Measurements from ENCODE around the gene PCDHGB7. TPM values are rescaled to one million over a fixed set of nuclear protein-coding genes. Genes with fewer than 3 reads are reported as not detected.

The PCDHGB7 gene
- polyA plus RNA-seq, 1 of the 3 experiments (the other 2 are of a cell fraction): 19.1 TPM

- no peak for TF ChIP-seq PBX3 (IDR thresholded peaks at IDR 0.05)
- TF ChIP-seq MXI1 (IDR thresholded peaks at IDR 0.05; ENCODE audit: low read depth, low read length): no peak
- TF ChIP-seq GATA2 (CRISPR knock-in tag; IDR thresholded peaks at IDR 0.05): no peak
- TF ChIP-seq NFIC (IDR thresholded peaks at IDR 0.05; ENCODE audit: borderline replicate concordance): no peak
- TF ChIP-seq ELF1 (IDR thresholded peaks at IDR 0.05): no peak
- no peak for TF ChIP-seq USF1 (IDR thresholded peaks at IDR 0.05; ENCODE audit: borderline replicate concordance, low read depth)
- no peak for TF ChIP-seq ZBTB33 (IDR thresholded peaks at IDR 0.05; ENCODE audit: borderline replicate concordance, low read depth)
These were observed 47.3 kb upstream of the PCDHGB7 start, which contains the start of gene PCDHGB3 (continued) for GRCh38 chr5:141369994-141370848.

- H3K27ac ChIP-seq (ENCODE audit: low read depth in 2 of 2, low read length in 1 of 2): no peak overlapping the region
- H4K20me1 ChIP-seq (ENCODE audit: insufficient read depth): no peaks in the 10 kb centered on the region
- H3K9me3 ChIP-seq: peaks cover 7% of the 10 kb centered on the region
- no peaks in the 10 kb centered on the region for H3F3A ChIP-seq (replicated peaks; ENCODE audit: insufficient read depth)
- H3K9ac ChIP-seq: no peak overlapping the region
- POLR2A ChIA-PET: no interaction called here
- CTCF ChIA-PET: interaction anchor here (0.7 to 2.8 kb wide), 6 partner anchors 11 to 192 kb away, joined by 3 to 11 read pairs (median 4); partner anchors contain the start of gene TAF7
- no peak overlapping the region for H3K4me2 ChIP-seq
- no peak overlapping the region; a peak in 1 of 4 replicates for H3K4me3 ChIP-seq (ENCODE audit: low read depth in 2 of 2, low read length in 1 of 2)
- H3K27me3 ChIP-seq (ENCODE audit: insufficient read depth): no peaks in the 10 kb centered on the region
- no peaks in the 10 kb centered on the region for H3K9me2 ChIP-seq
- TF ChIP-seq JUND (IDR thresholded peaks at IDR 0.05) (no peak), MEF2A (IDR thresholded peaks at IDR 0.05; ENCODE audit: borderline replicate concordance, low read depth) (no peak)
- DNase-seq: no peak
- H2AFZ ChIP-seq (ENCODE audit: low read depth): no peak overlapping the region
- 85% methylated on average over 58 of the region's 69 CpGs for WGBS (ENCODE audit: low lambda C conversion rate)
- peaks cover 0 to 16% of the 10 kb centered on the region in 2 experiments for H3K36me3 ChIP-seq (replicated peaks in 1 of 2; ENCODE audit: control insufficient read depth in 1 of 2, insufficient read depth in 2 of 2, low read length in 1 of 2)
- no peaks in the 10 kb centered on the region for H3K79me2 ChIP-seq (ENCODE audit: insufficient read depth)
- H3K4me1 ChIP-seq (ENCODE audit: control insufficient read depth in 1 of 2, insufficient read depth in 2 of 2, low read depth in 1 of 2, low read length in 1 of 2): no peaks in the 10 kb centered on the region
These were observed 45.7 kb upstream of the PCDHGB7 start for GRCh38 chr5:141371572-141372475.
